Left colon (tissue), 2 donors: Measurements from ENCODE around the gene FADD. TPM values are rescaled to one million over a fixed set of nuclear protein-coding genes. Genes with fewer than 3 reads are reported as not detected.

Experiments
- ATAC-seq: fragments of 200-7000 bp; cut with Tn5 transposase; one replicate; pipeline ENCODE4 v1.9.1; 2020; ENCODE audit warnings: mild to moderate bottlenecking, moderate library complexity
- DNase-seq, 2 donors: peaks; one replicate each; pipeline ENCODE4 v3.0.0-alpha.2; 2020
- intact Hi-C, 2 donors: fragments of 100-400 bp; cut with DNase I in 1 of 2; cut with micrococcal nuclease in 1 of 2; formaldehyde crosslinking; loops; one replicate each; pipeline versions ENCODE4 v1.11.2 to v1.14.0; 2022; cut with DNase I, micrococcal nuclease
- total RNA-seq, 2 donors: library from RNA; stranded (reverse); fragmentation: NEBNext Ultra II Directional; extraction: Animal tissue kit (Norgen Biotek cat#: 25700); gene quantifications; one replicate each; pipeline ENCODE4 v1.2.1, GENCODE V29; 2021
- donor health status: DM: no; HTN: no; CAD: no.
- donor health status: DM: yes; HTN: yes; CAD: no.

FADD gene
- total RNA-seq, 2 donors from 2014 or later = 32.1 to 33.2 TPM

GRCh38 chr11:70176940-70177689 is 26.0 kb upstream of the FADD start:
- ATAC-seq = peak; percentile 76
- DNase-seq = peak in 1 of 2 donors; percentile 56
- intact Hi-C loops = no loop called here

GRCh38 chr11:70180906-70181305 is 22.2 kb upstream of the FADD start:
- intact Hi-C loops = no loop called here
- DNase-seq = no peak
- no peak for ATAC-seq

GRCh38 chr11:70182266-70182665 is 20.8 kb upstream of the FADD start:
- no peak for DNase-seq
- no peak for ATAC-seq
- intact Hi-C loops = no loop called here

- ATAC-seq = no peak
- DNase-seq = no peak
- intact Hi-C loops = no loop called here
Measured at GRCh38 chr11:70183032-70183431, 20.1 kb upstream of the FADD start.

DNA sequence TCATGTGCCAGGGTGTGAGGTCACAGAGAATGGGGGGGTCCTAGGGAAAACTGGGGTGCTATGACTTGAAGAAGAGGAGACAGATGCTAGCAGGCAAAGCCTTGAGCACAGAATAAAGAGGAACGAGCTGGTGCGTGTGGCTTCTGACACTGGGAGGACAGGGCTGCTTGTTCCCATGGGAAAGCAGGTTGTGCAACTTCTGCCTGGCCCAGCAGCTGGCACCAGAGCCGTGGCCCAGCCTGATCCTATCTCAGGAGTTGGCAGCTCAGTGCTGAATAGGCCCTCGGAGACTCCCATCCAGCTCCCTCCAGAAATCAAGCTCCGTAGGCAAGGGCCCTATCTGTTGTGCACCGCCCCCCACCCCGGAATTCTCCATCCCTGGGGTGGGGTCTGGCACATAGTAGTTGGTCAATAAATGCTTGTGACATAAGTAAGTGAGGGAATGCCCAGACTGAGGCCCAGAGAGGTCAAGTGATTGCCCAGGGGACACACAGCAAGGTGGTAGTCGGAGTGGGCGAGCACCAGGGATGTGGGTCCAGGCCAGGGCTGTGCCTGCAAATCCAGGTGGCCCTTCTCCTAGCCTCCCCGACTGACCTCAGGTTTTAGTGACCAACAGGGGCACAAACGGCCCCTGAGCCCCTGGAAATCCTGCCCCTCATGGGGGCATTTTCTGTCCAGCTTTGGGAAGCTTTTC is 19.5 kb upstream of the FADD start:
- no peak for ATAC-seq
- no peak for DNase-seq
- intact Hi-C loops = no loop called here

DNA sequence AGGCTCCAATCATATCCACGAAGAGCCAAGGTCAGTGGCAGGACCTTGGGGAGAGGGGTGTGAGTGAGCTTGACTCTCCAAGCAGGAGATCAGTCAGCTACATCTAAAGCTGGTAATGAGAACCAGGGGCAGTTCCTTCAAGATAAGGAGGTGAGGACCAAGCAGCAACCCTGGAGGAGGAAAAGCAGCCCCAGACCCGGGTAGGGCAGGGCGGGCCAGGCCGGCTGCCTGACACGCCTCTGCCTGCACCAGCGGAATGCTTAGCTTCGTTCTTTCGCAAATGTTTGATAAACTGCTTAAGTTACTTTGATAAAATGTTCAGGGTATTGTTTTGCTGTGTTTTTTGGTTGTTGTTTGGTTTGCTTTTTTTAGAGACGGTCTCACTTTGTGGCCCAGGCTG is 18.7 kb upstream of the FADD start:
- DNase-seq (no peak), ATAC-seq (no peak)
- intact Hi-C loops = no loop called here

DNA sequence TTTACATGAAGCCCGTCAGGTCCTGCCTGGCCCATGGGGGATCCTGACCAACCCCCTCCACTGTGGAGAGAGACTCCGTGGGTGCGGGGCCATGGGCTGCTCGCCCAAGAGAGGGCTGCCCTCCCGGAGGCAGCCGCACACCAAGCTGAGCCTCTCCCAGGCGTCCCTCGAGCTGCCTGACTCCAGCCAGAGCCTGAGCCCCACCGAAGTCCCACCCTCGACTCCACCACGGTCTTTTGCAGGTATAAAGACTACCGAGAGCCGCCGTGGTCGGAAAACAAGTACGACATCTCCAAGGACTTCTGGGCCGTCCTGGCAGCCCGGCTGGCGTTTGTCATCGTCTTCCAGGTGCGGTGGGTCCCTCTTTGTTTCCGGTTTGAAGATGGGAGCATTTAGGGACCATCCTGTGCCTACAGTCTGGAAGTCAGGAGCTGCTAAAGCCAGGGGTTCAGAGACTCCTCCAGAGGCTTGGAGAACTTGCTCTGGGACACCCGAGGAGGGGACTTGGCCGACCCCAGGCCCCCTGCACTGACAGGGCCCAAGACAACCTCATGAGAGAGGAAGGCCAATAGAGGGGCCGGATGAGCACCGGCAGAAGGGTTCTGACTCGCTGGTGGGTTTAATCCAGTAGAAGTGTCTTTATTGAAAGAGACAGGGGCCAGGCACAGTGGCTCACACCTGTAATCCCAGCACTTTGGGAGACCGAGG is 17.6 kb upstream of the FADD start:
- DNase-seq = no peak
- intact Hi-C loops = no loop called here
- no peak for ATAC-seq

DNA sequence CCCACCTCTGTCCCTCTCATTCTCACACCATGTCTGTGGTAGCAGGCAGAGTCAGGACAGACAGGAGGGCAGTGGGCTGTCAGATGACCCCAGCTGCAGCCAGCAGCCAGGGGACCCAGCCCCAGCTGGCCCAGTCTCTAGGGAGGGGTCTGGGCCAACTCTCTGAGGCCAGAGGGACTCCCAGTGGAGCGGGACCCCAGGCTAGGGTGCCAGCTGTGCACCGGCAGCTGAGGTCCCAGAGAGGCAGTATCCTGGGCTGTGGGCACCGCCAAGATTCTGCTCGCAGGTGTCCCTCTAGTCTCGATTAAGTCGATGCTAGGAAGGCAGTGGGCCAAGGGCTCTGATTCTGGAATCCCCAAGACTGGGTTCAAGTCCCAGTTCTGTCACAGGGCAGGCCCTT is 16.7 kb upstream of the FADD start:
- no peak for ATAC-seq
- intact Hi-C loops = no loop called here
- DNase-seq = no peak

- intact Hi-C loops = no loop called here
- no peak for DNase-seq
- ATAC-seq = no peak
Measured at GRCh38 chr11:70186936-70187335, 16.2 kb upstream of the FADD start.

DNA sequence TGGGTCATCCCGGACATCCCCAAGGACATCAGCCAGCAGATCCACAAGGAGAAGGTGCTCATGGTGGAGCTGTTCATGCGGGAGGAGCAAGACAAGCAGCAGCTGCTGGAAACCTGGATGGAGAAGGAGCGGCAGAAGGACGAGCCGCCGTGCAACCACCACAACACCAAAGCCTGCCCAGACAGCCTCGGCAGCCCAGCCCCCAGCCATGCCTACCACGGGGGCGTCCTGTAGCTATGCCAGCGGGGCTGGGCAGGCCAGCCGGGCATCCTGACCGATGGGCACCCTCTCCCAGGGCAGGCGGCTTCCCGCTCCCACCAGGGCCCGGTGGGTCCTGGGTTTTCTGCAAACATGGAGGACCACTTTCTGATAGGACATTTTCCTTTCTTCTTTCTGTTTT is 15.3 kb upstream of the FADD start:
- no peak for ATAC-seq
- intact Hi-C loops = no loop called here
- no peak for DNase-seq

DNA sequence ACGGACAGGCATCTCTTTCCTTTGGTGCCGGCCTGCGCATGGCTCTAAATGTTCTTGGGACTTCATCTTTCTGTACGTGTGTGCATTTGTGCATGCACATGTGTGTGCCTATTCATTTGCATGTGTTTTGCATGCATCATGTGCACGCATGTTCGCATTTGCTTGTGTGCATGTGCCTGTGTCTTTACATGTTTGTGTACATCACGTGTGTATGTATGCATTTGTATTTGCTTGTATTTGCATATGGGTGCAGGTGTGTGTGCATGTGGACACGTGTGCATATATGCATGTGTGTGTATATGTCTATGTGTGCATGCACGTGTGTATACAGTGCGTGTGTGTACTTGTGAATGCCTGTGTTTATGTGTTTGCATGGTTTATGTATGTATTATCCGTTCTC is 13.5 kb upstream of the FADD start:
- no peak for DNase-seq
- intact Hi-C loops = loop anchor here in 1 of 2 donors (5.0 kb wide), 1 partner anchor 272 kb away; no protein-coding TSS in a partner anchor

DNA sequence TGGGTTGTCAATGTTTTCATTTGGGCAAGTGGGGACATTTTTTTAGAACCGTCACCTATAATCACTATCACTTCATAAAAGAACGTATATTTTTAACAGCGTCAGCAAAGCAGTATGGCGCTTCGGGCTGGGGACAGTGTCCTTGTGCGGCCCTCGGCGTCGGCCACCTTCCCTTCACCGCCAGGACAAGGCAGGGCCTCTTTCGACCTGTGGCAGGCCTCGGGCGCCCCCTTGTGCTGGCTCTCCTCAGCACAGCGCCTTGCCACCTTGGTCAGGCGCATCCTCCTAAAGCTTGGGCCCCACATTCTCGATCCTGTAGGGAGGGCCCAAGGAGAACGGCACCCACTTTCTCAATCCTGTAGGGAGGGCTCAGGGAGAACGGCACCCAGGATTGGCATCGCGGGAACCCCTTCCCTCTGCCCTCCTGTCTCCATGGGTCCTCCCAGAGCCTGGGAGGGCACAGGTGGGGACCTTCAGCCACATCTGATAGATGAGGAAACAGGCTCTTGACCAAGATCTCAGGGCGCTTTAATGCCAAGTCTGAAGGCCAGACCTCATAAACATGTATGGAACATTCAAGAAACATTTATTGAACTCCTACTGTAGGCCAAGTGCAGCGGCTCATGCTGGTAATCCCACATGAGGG is 11.5 kb upstream of the FADD start:
- DNase-seq (peak; percentile 52 to 87), ATAC-seq (peak; percentile 91)
- intact Hi-C loops = loop anchor here in 1 of 2 donors (5.0 kb wide), 1 partner anchor 274 kb away; no protein-coding TSS in a partner anchor

More for the DNA sequence above, 13.5 kb upstream of the FADD start:
- no peak for ATAC-seq

DNA sequence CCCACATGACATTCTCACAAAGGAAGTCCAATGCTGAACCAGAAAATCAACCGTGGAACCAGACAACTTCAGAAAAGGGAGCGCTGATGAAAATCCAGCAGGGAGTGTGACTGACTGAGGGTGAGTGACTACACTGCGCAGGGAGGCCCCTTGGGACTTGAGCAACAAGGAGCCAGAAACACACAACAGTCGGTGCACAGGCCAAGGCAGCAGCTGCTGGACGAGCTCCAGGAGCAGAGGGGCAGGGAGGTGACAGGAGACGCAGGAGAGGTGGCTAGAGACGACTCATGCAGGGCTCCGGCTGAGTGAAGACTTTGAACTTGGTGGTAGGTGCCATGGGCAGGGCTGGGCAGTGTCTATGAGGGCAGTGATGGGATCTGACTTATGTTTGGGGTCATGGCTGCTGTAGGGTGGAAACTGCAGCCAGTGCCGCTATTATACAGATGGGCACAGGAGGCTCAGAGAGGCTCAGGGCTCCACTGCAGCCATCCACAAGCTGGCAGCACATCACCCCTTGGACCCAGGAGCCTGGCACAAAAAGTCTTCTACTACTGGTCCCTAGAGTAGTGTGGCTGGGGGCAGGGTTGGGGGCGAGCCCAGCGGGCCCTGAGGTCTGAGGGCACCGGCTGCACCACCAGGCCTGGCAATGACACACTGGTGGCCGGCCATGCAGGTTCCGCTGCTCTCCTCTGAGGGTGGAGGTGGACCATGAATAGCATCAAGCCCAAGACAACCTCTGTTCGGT is 10.3 kb upstream of the FADD start:
- ATAC-seq (no peak), DNase-seq (no peak)
- intact Hi-C loops = loop anchor here in 1 of 2 donors (5.0 kb wide), 1 partner anchor 276 kb away; no protein-coding TSS in a partner anchor

GRCh38 chr11:70193411-70194292 is 9.4 kb upstream of the FADD start:
- ATAC-seq = no peak
- DNase-seq = no peak
- intact Hi-C loops = loop anchor here in 1 of 2 donors (5.0 kb wide), 1 partner anchor 276 kb away; no protein-coding TSS in a partner anchor

- ATAC-seq (no peak), DNase-seq (no peak)
- intact Hi-C loops = loop anchor here (5.0 kb wide), 2 partner anchors 278 to 513 kb away; no protein-coding TSS in a partner anchor
Measured at GRCh38 chr11:70194792-70195791, 8.0 kb upstream of the FADD start.

DNA sequence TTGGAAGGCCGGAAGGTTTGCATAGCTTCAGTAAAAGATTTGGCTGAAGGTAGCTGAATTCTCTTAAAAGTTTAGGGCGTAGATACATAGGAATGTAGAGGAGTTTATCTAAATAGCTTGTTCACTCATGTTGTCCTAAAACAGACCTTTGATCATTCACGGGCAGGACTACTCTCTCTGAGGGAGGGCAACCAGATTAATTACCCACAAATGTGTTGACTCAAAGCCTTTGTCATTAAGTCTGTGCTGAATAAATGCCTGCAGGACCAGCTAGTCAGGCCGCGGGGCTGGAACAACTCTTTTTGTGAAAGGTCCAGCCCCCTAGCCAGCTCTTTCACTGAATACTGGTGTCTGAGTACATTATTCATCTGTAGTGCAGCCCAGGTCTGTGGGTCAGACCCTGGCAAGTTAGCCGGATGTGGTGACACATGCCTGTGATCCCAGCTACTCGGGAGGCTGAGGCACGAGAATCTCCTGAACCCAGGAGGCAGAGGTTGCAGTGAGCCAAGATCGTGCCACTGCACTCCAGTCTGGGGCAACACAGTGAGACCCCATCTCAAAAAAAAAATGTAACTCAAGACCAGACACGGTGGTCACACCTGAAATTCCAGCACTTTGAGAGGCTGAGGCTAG is 2.8 kb upstream of the FADD start:
- ATAC-seq = no peak
- no peak for DNase-seq
- intact Hi-C loops = no loop called here
